Measurements from ENCODE around the gene GPR183.

Gene GPR183

DNA sequence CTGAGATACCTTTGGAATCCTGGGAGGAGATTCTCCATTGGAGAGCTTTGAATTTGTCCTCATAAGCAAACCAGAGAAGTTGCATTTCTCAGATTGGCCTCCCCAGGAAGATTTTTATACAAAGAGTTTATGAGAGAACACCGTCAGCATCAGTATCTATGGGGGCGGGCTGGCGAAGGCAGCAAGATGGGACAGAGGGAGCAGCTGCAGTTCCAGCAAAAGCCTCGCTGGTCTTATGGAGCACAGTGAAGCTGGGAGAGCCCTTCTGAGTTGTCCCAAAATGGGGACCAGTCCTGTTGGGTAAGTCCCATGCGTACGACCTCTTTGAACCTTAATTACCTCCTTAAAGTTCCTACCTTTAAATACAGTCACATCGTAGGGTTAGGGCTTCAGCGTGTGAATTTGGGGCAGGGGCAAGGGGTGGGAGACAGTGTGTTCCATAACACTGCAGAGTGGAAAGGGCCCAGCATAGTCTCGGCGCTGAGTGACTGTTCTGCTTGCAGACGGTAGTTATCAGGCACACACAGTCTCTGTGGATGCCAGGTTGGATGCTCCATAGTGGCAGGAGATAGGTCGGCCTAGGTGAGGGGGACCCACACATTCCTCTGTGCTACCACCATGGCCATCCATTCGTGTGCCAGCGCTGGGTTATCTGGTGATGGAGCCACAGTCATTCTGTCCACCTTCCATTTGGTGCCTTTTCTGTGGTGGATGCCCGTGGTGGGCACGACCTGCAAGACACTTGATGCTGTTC lies 34.9 kb upstream of the GPR183 start (continued):
- no peak for TF ChIP-seq ZNF585B (tag by site-specific recombination; IDR thresholded peaks at IDR 0.05)
- TF ChIP-seq ZNF629 (tag by site-specific recombination; IDR thresholded peaks at IDR 0.05): no peak
- TF ChIP-seq, protein P1, sequence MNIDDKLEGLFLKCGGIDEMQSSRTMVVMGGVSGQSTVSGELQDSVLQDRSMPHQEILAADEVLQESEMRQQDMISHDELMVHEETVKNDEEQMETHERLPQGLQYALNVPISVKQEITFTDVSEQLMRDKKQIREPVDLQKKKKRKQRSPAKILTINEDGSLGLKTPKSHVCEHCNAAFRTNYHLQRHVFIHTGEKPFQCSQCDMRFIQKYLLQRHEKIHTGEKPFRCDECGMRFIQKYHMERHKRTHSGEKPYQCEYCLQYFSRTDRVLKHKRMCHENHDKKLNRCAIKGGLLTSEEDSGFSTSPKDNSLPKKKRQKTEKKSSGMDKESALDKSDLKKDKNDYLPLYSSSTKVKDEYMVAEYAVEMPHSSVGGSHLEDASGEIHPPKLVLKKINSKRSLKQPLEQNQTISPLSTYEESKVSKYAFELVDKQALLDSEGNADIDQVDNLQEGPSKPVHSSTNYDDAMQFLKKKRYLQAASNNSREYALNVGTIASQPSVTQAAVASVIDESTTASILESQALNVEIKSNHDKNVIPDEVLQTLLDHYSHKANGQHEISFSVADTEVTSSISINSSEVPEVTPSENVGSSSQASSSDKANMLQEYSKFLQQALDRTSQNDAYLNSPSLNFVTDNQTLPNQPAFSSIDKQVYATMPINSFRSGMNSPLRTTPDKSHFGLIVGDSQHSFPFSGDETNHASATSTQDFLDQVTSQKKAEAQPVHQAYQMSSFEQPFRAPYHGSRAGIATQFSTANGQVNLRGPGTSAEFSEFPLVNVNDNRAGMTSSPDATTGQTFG (tag by site-specific recombination; IDR thresholded peaks at IDR 0.05; ENCODE audit: borderline replicate concordance): no peak

DNA sequence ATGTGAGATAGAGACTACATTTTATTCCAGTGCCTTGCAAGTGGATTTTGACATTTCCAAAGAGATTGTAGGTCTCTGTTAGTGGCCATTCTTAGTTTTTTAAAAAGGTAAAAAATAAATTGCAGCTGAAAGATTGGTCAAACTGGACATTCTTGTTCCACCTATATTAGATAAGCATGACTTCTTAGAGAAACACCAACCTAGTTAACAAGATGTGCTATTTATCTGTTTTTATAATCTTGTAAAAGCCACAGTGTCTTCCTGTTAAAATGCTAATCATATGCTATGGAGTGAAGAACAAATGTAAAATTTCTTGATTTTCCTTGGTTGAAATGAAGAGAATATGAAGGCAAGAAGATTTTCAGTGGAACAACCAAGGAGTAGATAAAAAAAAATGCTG lies 33.4 kb upstream of the GPR183 start:
- no peak overlapping the region for H3K27ac ChIP-seq (ENCODE audit: extremely low read depth, low read depth, low read length)
- H3K4me3 ChIP-seq (ENCODE audit: low read depth, low read length): no peak overlapping the region
- POLR2A ChIA-PET: no interaction called here
- no peaks in the 10 kb centered on the region for H3K9me3 ChIP-seq (ENCODE audit: control insufficient read depth, insufficient read depth, low read depth, low read length)
- peaks cover 0 to 28% of the 10 kb centered on the region in 2 experiments; a peak in 1 of 3 replicates for H3K36me3 ChIP-seq (ENCODE audit: control insufficient read depth in 2 of 2, insufficient read depth in 1 of 2, low read length in 2 of 2)
- no peaks in the 10 kb centered on the region; the same call in 1 of the 2 replicates for H3K4me1 ChIP-seq (ENCODE audit: control insufficient read depth, insufficient read depth, low read length)
- no peak for TF ChIP-seq ZNF785 (tag by site-specific recombination; IDR thresholded peaks at IDR 0.05)
- no peak for TF ChIP-seq BCL11B (tag by site-specific recombination; IDR thresholded peaks at IDR 0.05; ENCODE audit: low read depth)
- no peak for TF ChIP-seq ZNF791 (tag by site-specific recombination; IDR thresholded peaks at IDR 0.05)
- no peak for TF ChIP-seq ZBTB1 (tag by site-specific recombination; IDR thresholded peaks at IDR 0.05)
- TF ChIP-seq OVOL3 (tag by site-specific recombination; IDR thresholded peaks at IDR 0.05): no peak
- no peak for TF ChIP-seq ZNF133 (tag by site-specific recombination; IDR thresholded peaks at IDR 0.05)
- TF ChIP-seq ZNF138 (tag by site-specific recombination; IDR thresholded peaks at IDR 0.05; ENCODE audit: borderline replicate concordance): no peak
- TF ChIP-seq SP3 (tag by site-specific recombination; IDR thresholded peaks at IDR 0.05): no peak
- TF ChIP-seq ZNF596 (tag by site-specific recombination; IDR thresholded peaks at IDR 0.05): no peak
- TF ChIP-seq ZNF311 (tag by site-specific recombination; IDR thresholded peaks at IDR 0.05; ENCODE audit: borderline replicate concordance): no peak
- no peak for TF ChIP-seq ZNF16 (tag by site-specific recombination; IDR thresholded peaks at IDR 0.05; ENCODE audit: low read depth)
- TF ChIP-seq ZNF776 (tag by site-specific recombination; IDR thresholded peaks at IDR 0.05; ENCODE audit: borderline replicate concordance): no peak
- TF ChIP-seq, protein P2, sequence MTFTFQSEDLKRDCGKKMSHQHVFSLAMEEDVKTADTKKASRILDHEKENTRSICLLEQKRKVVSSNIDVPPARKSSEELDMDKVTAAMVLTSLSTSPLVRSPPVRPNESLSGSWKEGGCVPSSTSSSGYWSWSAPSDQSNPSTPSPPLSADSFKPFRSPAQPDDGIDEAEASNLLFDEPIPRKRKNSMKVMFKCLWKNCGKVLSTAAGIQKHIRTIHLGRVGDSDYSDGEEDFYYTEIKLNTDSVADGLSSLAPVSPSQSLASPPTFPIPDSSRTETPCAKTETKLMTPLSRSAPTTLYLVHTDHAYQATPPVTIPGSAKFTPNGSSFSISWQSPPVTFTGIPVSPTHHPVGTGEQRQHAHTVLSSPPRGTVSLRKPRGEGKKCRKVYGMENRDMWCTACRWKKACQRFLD (tag by site-specific recombination; IDR thresholded peaks at IDR 0.05): no peak
- no peak for TF ChIP-seq HOXC10 (CRISPR knock-in tag; IDR thresholded peaks at IDR 0.05)
- no peak for TF ChIP-seq MYNN (tag by site-specific recombination; IDR thresholded peaks at IDR 0.05; ENCODE audit: borderline replicate concordance)
- TF ChIP-seq ZNF837 (tag by site-specific recombination; IDR thresholded peaks at IDR 0.05): no peak
- TF ChIP-seq, protein P3, sequence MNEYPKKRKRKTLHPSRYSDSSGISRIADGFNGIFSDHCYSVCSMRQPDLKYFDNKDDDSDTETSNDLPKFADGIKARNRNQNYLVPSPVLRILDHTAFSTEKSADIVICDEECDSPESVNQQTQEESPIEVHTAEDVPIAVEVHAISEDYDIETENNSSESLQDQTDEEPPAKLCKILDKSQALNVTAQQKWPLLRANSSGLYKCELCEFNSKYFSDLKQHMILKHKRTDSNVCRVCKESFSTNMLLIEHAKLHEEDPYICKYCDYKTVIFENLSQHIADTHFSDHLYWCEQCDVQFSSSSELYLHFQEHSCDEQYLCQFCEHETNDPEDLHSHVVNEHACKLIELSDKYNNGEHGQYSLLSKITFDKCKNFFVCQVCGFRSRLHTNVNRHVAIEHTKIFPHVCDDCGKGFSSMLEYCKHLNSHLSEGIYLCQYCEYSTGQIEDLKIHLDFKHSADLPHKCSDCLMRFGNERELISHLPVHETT (tag by site-specific recombination; IDR thresholded peaks at IDR 0.05): no peak
- no peak for TF ChIP-seq ZBTB48 (tag by site-specific recombination; IDR thresholded peaks at IDR 0.05)
- no peak for TF ChIP-seq ZNF157 (tag by site-specific recombination; IDR thresholded peaks at IDR 0.05)
- no peak for TF ChIP-seq ZFHX2 (tag by site-specific recombination; conservative IDR thresholded peaks at IDR 0.05)
- CTCF ChIA-PET: no interaction called here
